Measurements from ENCODE around the gene OR7C2.

- TF ChIP-seq CTCF (conservative IDR thresholded peaks at IDR 0.05 in 1 of 2, IDR thresholded peaks at IDR 0.05 in 1 of 2; ENCODE audit: extremely low read depth in 1 of 2, insufficient read depth in 1 of 2, low read depth in 1 of 2, low read length in 2 of 2) (no peak), EZH2 (IDR thresholded peaks at IDR 0.05; ENCODE audit: borderline replicate concordance, low read length) (no peak)
Observed at GRCh38 chr19:14954071-14954655, 12.9 kb downstream of the OR7C2 start.
